Activated CD4-positive, alpha-beta T cell treated with anti-CD3 and anti-CD28 coated beads, Interleukin-10, Interleukin-2, amounts not matched to agents 100 ng/mL and 50 ng/mL, durations not matched to agents 16 hours and 8 hours (primary cell): Measurements from ENCODE around the gene TYK2.

Experiments
- DNase-seq: peaks from one replicate; pipeline ENCODE4 v3.0.0-alpha.2; 2020

TYK2 gene

DNA sequence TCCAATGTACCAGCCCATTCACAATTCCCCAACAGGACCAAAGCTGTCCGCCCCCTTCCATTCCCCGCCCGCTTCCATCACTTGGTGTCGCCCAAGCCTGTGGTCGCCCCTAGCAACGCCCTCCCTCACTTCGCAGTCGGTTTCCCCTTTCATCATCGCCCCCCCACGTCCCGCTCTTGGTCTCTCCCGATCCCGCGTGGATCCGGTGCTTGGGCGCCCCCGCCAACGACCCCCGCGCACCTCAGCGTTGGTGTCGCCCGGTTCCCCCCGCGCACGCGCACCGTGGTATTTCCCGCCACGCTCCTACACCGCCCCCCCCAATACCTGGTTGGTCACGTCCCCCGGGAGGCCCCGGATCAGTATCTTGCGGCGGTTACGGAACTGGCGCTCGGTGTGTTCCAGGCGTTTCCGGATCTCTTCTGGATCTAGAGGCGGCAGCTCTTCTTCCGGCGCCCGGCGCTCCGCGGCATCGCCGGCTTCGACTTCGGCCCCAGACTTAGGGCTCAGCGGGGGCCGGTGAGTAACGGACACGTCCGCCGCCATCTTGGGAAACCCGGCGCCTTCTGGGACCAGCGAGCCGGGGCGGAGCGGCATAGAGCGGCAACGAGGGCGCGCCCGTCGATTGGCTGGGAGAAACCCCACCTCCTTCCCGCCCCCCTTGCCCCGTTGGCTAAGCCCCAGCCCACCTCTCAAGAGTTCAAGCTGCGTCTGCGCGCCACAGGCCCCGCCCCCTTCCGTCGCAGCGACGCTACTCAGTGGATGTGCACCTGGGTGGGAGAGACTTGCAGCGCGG lies 47.2 kb downstream of the TYK2 start, which contains the start of gene RAVER1:
TSS of gene RAVER1 (minus strand) at position 565 of the 793 bp plus-strand sequence. CDS start at position 543, 22 bp downstream.
- peak; percentile 99 for DNase-seq

- no peak for DNase-seq
Observed at GRCh38 chr19:10332158-10332964, 48.0 kb downstream of the TYK2 start.

DNA sequence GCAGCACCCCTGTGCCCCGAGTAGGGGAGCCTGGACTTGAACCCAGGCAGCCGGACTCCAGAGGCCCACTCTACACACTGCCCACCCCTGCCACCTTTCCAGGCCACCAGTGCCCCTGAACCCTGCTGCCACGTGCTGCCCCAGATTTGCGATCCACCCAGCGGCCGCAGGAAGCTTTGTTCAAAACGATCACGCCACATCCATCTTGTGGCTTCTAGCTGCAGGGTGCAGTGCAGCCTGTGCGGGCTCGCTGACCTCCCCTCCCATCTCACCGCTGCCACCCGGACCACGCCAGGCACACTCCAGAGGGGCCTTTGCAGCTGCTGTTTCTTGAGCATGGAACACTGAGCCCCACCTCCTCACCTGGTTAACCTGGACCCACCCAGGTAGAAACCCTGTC lies 50.8 kb downstream of the TYK2 start:
- no peak for DNase-seq

GRCh38 chr19:10328558-10329429 lies 51.6 kb downstream of the TYK2 start:
- no peak for DNase-seq

GRCh38 chr19:10327793-10328192 lies 52.6 kb downstream of the TYK2 start:
- no peak for DNase-seq

GRCh38 chr19:10325732-10326131 lies 54.6 kb downstream of the TYK2 start:
- no peak for DNase-seq

DNA sequence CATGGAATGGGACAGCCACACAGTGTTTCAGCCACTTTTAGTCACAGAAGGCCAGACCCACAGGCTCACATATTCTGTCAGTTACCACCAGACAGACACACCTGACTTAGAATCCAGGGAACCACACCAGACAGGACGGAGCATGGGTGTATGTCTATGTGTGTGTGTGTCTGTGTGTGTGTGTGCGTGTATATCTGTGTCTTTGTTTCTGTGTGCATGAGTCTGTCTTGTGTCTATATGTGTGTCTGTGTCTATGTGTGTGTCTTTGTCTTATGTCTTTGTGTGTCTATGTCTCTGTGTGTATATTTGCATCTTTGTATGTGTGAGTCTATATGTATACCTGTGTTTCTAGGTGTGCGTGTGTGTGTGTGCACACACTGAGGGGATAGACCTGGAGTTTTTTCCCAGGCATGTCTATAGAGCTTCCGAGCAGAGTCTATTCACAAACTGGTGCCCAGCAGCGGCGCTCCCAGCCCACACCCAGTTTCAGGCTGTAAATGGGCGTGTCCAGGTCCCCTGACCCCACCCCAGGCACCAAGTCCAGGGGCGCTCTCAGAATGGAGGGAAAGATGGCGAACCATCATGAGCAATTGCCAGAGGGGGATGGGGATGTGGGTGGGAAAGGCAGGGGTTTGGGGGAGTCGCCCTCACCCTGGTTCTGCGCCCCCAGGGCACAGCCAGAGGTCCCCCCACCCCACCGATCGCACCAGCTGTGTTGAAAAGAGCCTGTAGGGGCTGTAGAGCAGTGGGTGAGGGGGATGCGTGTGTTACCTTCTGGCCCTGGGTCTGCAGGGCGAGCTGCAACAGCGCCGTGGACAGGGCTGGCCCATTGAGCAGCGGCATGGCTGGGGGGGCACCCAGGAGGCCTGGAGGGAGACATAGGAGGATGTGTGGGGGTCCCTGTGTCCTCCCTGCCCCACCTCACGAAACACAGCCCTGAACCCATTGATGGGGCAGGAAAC lies 58.2 kb downstream of the TYK2 start:
- DNase-seq, result no peak

- DNase-seq, result no peak
Observed at GRCh38 chr19:10321417-10321797, 59.0 kb downstream of the TYK2 start.

GRCh38 chr19:10320602-10321416 lies 59.6 kb downstream of the TYK2 start:
- DNase-seq, result no peak

GRCh38 chr19:10318807-10319682 lies 61.3 kb downstream of the TYK2 start:
- DNase-seq, result no peak

- DNase-seq, result no peak
Observed at GRCh38 chr19:10317857-10318462, 62.4 kb downstream of the TYK2 start.

GRCh38 chr19:10317045-10317856 lies 63.1 kb downstream of the TYK2 start:
- no peak for DNase-seq

DNA sequence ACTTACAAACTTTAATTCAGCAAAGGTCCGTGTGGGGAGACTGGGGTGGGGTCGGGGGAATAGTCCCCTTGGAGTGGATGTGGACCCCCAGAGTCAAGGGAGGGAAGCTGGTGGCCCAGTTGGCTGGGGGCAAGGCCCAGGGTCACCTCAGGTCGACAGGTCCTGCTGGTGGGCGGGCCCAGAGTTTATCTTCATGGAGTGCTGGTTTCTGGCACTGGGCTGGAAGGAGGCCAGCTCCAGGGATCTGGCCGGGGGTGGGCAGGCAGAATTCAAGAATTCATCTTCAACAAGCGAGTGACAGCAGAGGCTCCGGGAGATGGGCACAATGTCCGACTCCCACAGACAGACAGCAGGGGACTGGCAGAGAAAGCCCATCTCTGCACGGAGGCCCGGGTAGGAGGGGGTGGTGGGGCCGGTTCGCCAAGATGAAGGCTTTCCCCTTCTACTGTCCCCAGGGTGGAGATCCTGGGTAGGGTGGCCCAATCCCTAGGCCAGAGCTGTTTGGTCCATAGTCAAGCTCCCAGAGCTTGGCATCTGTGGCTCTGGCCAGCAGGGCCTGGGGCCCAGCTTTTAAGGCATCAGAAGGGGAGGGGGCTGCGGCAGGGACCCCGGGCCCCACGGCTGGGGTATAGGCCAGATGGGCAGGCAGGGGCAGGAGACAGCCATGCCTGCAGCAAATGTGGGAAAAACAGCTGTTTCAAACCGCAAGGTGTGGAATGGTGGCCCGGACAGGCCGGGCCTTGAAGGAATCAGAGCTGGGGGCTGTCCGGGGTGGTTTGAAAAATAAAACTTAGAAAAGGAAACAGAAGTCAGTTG lies 63.9 kb downstream of the TYK2 start:
- no peak for DNase-seq

- peak; percentile 93 for DNase-seq
Observed at GRCh38 chr19:10315335-10316214, 64.8 kb downstream of the TYK2 start, which contains the start of gene FDX2. FDX2 (minus strand) TSS chr19:10316015; CDS start chr19:10315996, 19 bp downstream.

GRCh38 chr19:10309423-10309822 lies 70.9 kb downstream of the TYK2 start, which contains the start of gene ZGLP1:
ZGLP1 (minus strand) TSS chr19:10309815.
- no peak for DNase-seq

- no peak for DNase-seq
Observed at GRCh38 chr19:10306327-10306726, 74.0 kb downstream of the TYK2 start.
